Skeletal muscle tissue (tissue), 4 donors: ENCODE data around the gene LAMC3. TPM values are rescaled to one million over a fixed set of nuclear protein-coding genes. Genes with fewer than 3 reads are reported as not detected.

Experiments used
- H3K27ac ChIP-seq: one replicate; pipeline ENCODE4 v1.7.0; 2013; ENCODE audit warnings: mild to moderate bottlenecking, low read depth, low read length, inconsistent platforms
- H3K27me3 ChIP-seq, 3 donors: one replicate each; pipeline ENCODE4 v1.7.0; 2013; ENCODE audit warnings: low read length in 3 of 3; ENCODE audit not compliant: control insufficient read depth in 3 of 3, insufficient read depth in 3 of 3
- H3K36me3 ChIP-seq, 3 donors: one replicate each; pipeline ENCODE4 v1.7.0; 2013; ENCODE audit warnings: low read length in 3 of 3; ENCODE audit not compliant: control insufficient read depth in 3 of 3, insufficient read depth in 3 of 3
- H3K4me1 ChIP-seq, 3 donors: one replicate each; pipeline ENCODE4 v1.7.0; 2013; ENCODE audit warnings: low read length in 3 of 3, mild to moderate bottlenecking in 3 of 3; ENCODE audit not compliant: control insufficient read depth in 3 of 3, insufficient read depth in 3 of 3
- H3K4me3 ChIP-seq, 3 donors: one replicate each; pipeline ENCODE4 v1.7.0; 2013; ENCODE audit warnings: low read length in 3 of 3
- H3K9ac ChIP-seq, 3 donors: one replicate each; pipeline ENCODE4 v1.7.0; 2013; ENCODE audit warnings: low read length in 3 of 3, mild to moderate bottlenecking in 3 of 3, moderate library complexity in 2 of 3, low read depth in 1 of 3
- H3K9me3 ChIP-seq, 3 donors: one replicate each; pipeline ENCODE4 v1.7.0; 2013; ENCODE audit warnings: low read length in 3 of 3; ENCODE audit not compliant: control insufficient read depth in 3 of 3
- total RNA-seq: library from RNA; depleted of rRNA; stranded (reverse); fragments of >200 nt; gene quantifications from one replicate; pipeline ENCODE4 v1.2.3, GENCODE V29; 2014
- donor health status: Osteomylitis.

The LAMC3 gene
- total RNA-seq, 1 donor from 2014 or later, result 0.52 TPM

DNA sequence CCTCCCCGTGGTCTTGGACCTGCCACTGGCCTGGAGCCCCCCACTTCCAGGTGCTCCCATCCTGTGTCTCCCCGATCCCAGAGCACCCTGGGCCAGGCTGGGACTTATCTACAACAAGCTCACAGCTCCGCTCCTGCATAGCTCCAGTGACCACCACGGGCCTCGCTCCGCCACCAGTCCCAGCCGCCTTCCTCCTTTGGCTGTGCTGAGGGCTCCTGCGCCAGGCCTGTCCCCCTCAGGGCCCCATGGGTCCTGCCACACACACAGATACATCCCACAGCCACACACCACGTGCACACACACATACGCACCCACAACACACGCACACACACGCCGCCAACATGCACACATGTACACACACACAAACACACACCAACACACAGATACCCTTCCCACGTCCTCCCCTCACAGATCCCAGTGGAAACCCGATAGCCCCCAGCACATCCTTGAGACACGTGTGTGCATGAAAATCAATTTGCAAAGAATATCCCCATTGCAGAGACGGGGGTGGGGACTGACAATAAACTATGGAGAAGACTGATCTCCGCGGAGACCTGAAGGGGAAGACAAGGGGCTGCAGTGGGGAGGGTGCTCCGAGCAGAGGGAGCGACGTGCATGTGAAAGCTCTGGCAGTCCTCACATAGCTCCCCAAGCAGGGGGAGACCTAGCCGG is 18.5 kb upstream of the LAMC3 start:
- Histone ChIP-seq H3K27me3 (peaks cover 46 to 70% (median 62%) of the 10 kb centered on the region in 3 donors), H3K9ac (no peak overlapping the region), H3K4me3 (no peak overlapping the region), H3K27ac (no peak overlapping the region), H3K9me3 (peaks cover 0 to 4% (median 0%) of the 10 kb centered on the region in 3 donors), H3K36me3 (no peaks in the 10 kb centered on the region), H3K4me1 (no peaks in the 10 kb centered on the region)

DNA sequence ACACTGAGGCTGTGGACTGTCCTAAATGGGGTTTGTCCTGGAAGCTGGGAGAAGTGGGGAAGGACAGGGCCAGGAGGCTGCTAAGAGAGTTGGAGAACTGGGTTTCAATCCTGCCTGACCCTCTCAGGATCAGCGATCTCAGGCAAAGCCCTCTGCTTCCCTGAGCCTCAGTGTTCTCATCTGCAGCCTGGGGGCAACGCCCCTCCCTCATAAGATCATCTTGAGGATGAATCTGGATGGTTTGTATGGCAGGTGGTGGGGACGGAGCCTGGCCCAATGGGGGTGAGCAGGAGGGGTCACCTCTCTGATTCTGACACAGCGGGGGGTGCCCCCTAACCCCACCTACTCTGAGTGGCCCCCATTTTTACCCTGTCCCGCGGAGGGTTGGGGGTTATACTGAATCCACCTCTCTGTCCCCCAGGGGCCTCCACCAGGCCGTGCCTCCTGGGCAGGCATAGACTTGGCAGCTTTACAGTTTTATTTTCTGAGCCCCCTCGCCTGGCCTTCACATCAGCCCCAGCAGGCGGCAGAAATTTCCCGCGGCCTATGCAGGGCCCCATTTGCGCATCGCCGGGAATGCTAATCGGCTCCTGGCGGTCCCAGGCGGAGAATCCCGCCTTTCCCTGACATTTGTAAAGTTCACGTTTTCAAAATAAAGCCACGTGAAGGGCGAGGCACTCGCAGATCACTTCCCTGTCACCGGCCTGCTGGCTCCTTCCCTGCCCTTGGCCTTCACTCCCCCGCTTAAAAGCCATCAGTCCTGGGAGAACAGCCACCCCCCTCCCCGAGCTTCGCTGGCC is 17.8 kb upstream of the LAMC3 start:
- Histone ChIP-seq H3K4me3 (no peak overlapping the region), H3K4me1 (no peaks in the 10 kb centered on the region), H3K9me3 (peaks cover 0 to 4% (median 0%) of the 10 kb centered on the region in 3 donors), H3K9ac (no peak overlapping the region), H3K36me3 (no peaks in the 10 kb centered on the region), H3K27me3 (peaks cover 45 to 68% (median 60%) of the 10 kb centered on the region in 3 donors), H3K27ac (no peak overlapping the region)

DNA sequence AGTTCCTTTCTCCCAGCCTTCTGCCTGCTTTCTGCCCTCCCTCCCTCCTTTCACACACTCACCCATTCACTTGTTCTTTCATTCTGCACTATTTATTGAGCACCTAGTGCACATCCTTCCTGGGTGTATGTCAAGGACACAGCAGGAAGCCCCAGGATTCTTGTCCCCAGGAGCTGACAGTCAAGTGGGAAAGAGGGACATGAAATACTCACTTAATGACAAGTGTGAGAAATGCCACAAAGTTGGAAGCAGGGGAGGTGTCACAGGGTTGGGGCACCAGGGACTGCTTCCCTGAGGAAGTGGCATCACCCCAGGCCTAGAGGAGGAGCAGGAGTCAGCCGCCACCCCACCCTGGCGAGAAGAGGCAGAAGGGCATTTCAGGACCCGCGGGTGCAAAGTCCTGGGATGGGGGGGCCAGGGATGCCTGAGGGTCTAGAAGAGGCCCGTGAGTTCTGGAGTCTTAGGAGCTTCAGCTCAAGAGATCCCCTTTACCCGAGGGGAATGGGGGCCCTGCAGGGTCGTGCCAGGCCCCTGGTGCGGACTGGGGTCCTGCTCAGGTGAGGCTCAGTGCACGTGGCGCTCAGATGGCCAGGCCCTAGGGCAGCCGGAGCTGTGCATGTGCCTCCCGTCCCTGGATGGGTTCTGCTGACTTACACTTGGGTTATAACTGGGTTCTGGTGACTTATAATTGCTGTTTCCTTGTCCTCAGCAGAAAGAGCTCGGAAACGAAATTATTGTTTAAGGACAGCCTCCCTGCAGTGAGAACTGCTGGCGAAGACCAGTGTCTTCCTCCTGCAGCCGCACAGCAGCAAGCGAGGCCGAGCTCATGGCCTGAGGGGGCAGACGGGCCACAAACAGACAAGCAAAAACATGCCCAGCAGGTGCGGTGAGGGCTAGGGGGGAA is 16.9 kb upstream of the LAMC3 start:
- Histone ChIP-seq H3K27me3 (peaks cover 43 to 68% (median 60%) of the 10 kb centered on the region in 3 donors), H3K36me3 (no peaks in the 10 kb centered on the region), H3K9ac (no peak overlapping the region), H3K4me1 (no peaks in the 10 kb centered on the region), H3K4me3 (no peak overlapping the region), H3K27ac (no peak overlapping the region), H3K9me3 (peaks cover 0 to 4% (median 0%) of the 10 kb centered on the region in 3 donors)

DNA sequence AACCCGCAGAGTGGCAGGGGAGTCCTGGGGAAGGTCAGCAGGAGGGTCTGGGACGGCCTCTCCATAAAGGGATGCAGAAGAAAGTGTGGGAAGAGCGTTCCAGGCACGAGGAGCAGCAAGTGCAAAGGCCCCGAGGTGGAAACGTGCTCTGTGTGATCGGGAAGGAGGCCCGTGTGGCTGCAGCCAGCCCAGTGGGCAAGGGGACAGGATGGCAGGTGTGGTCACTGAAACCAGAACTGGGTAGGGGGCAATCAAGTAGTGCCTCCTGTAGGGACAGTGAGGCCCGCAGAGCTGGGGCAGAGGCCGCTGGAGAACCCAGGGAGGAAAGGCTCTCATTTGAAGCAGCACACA is 16.3 kb upstream of the LAMC3 start:
- Histone ChIP-seq H3K4me1 (no peaks in the 10 kb centered on the region), H3K9me3 (peaks cover 0 to 4% (median 0%) of the 10 kb centered on the region in 3 donors), H3K4me3 (no peak overlapping the region), H3K9ac (no peak overlapping the region), H3K27me3 (peaks cover 44 to 66% (median 58%) of the 10 kb centered on the region in 3 donors), H3K27ac (no peak overlapping the region), H3K36me3 (no peaks in the 10 kb centered on the region)

DNA sequence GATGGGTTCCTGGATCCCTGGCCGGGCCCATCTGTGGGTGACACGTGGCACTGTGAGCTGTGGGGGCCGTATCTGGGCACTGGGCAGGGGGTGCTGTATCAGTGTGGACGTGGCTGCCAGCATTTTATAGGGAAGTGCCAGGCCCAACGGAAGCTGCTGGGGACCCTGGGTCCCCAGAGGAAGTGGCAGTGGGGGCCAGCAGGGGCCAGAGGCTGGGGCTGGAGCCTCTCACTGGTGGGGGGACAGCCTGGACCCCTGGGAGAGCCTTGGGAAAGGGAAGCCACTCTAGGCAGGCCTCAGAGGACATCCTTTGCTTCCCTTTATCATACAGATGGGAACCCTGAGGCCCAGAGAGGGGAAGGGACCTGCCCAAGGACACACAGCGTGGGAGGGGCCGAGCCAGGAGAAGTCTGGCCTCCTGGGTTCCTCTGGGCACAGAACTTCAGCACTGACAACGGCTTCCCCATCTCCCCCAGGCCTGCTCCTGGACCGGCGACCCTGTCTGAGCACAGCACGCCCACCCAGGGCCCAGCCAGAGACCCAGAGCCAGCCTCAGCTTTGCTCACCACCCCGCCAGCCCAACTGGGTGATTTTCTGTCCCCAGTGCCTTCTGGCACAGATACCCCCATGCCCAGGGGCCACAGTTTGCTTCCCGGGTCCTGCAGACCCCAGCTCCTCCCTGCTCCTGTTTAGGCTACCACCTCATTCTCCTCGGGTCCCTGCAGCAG is 15.5 kb upstream of the LAMC3 start:
- Histone ChIP-seq H3K36me3 (no peaks in the 10 kb centered on the region), H3K9ac (no peak overlapping the region), H3K27me3 (peaks cover 40 to 69% (median 64%) of the 10 kb centered on the region in 3 donors)

DNA sequence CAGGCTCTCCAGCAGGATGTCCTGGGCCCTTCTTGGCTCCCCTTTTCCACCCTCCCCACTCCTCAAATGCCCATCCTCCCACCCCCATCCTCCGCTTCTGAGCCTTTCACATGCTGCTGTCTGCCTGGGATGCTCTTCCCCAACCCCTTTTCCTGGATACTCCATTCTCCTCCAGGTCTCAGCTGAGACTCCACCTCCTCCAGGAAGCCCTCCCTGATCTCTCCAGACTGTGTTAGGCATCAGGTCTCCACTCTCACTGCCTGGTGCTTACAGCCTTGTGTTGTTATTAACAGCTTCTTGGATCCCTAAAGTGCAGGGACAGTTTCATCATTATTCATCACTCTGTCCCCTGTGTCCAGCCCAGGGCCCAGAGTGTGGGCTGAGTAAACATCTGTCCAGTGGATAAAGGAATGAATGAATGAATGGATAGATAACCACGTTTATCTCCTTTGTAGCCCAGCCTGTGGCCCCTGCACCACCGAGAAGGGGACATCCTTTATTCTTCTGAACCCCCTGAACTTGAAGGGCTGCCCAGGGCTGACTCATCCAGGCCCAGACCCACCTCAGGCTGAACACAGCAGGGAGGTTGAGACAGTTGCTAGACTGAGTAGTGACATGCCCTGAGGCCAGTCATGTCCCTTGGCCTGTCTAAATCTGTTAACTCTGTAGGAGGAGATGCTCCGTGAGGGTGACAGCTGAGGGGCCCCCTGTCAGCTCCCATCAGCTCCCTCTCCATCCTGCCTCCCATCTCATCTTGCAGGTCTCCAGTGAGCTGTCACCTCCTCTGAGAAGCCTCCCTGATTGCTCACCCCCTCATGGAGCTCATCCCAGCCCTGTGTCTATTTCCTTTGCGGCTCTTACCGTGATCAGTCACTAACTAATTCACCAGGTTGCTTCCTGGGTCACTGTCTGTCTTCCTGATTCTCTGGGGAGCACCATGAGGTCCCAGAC is 14.6 kb upstream of the LAMC3 start:
- H3K27me3 ChIP-seq, result peaks cover 40 to 70% (median 62%) of the 10 kb centered on the region in 3 donors
- H3K4me1 ChIP-seq, result no peaks in the 10 kb centered on the region
- H3K9ac ChIP-seq, result no peak overlapping the region
- no peak overlapping the region for H3K4me3 ChIP-seq
- H3K36me3 ChIP-seq, result no peaks in the 10 kb centered on the region
- H3K27ac ChIP-seq, result no peak overlapping the region
- H3K9me3 ChIP-seq, result no peaks in the 10 kb centered on the region

More for the DNA sequence above, 15.5 kb upstream of the LAMC3 start:
- H3K4me1 ChIP-seq, result no peaks in the 10 kb centered on the region
- H3K4me3 ChIP-seq, result no peak overlapping the region
- H3K27ac ChIP-seq, result no peak overlapping the region
- H3K9me3 ChIP-seq, result no peaks in the 10 kb centered on the region

DNA sequence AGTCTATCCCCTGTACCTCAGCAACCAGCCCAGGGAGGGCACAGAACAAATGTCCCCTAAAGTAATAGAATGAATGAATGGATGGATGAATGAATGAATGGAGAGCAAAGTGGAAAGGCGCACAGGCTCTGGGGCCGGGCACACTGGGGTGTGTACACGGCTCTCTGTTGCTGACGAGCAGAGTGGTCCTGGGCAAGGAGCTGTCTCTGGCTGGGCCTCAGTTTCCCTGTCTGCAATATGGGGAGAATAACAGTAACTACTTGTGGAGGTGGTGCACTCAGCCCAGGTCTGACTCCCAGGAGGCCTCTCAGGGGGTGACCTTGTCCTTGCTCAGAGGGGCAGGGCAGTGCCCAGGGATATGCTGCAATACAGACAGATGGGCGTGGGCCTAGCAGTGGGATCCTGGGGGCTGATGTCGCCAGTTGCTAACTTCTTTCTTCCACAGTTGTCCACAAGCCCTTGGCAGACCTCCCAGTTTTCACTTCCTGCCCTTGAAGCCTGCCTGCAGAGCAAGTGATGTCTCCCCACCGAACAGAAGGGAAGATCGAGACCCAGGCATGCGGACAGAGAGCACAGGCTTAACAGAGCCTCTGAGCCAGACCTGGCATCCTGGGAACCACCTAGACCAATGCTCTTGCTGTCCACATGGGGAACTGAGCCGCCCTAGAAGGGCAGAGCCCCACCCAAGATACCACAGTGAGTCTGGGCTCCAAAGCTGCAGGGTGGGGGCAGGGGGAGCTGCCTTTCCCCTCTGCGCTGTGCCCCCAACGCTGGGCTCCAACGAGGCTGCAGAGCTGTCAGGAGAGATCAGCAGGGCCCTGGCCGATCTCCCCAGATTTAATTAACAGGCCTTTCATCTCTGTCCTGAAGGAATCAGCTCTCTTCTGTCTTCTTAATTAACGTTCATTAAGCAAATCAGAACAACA is 13.6 kb upstream of the LAMC3 start:
- H3K27me3 ChIP-seq, result peaks cover 43 to 73% (median 58%) of the 10 kb centered on the region in 3 donors
- H3K9me3 ChIP-seq, result no peaks in the 10 kb centered on the region
- H3K4me1 ChIP-seq, result no peaks in the 10 kb centered on the region
- H3K4me3 ChIP-seq, result no peak overlapping the region
- H3K36me3 ChIP-seq, result no peaks in the 10 kb centered on the region
- no peak overlapping the region for H3K9ac ChIP-seq
- H3K27ac ChIP-seq, result no peak overlapping the region

DNA sequence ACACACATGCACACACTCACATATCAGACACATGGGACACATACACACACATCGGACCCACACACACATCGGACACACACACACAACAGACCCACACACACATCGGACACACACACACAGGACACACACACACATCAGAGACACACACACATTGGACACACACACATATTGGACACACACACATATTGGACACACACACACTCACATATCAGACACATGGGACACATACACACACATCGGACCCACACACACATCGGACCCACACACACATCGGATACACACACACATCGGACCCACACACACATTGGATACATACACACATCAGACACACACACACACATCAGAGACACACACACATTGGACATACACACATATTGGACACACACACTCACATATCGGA is 12.8 kb upstream of the LAMC3 start:
- Histone ChIP-seq H3K27me3 (peaks cover 42 to 72% (median 59%) of the 10 kb centered on the region in 3 donors), H3K4me1 (no peaks in the 10 kb centered on the region), H3K36me3 (no peaks in the 10 kb centered on the region), H3K9me3 (no peaks in the 10 kb centered on the region), H3K27ac (no peak overlapping the region), H3K4me3 (no peak overlapping the region), H3K9ac (no peak overlapping the region)
